OCI-LY7 (cell line): ENCODE results near the gene ZBTB9. TPM values are rescaled to one million over a fixed set of nuclear protein-coding genes. Genes with fewer than 3 reads are reported as not detected.

Experiments
- BruUV-seq: library from RNA; stranded (reverse); fragments of 400-500 nt; replicated peaks from 2 replicates; lab custom pipeline; 2021; lab: Mats Ljungman, UMichigan
- CTCF ChIA-PET: fragments of 300-600 bp; sonication (Branson Sonifier 250); formaldehyde crosslinking; loops from one replicate; lab custom pipeline; 2022; ENCODE audit warnings: antibody characterized with exemption; ENCODE audit not compliant: unreplicated experiment; lab: Charles Lee
- POLR2A ChIA-PET: fragments of 300-600 bp; sonication (Branson Sonifier 250); formaldehyde crosslinking; loops from one replicate; lab custom pipeline; 2022; ENCODE audit warnings: antibody characterized with exemption; lab: Charles Lee
- DNase-seq: peaks from one replicate; pipeline ENCODE4 v3.0.0-alpha.2; 2015; ENCODE audit warnings: low spot score
- H2AFZ ChIP-seq: fragments of 200-600 bp; sonication (generic), shearing (Covaris generic); 2 replicates; pipeline ENCODE4 v1.6.1; 2014; ENCODE audit warnings: mild to moderate bottlenecking, antibody characterized with exemption, low read length, moderate library complexity
- H3K27ac ChIP-seq: fragments of 200-600 bp; sonication (generic); 2 replicates; pipeline ENCODE4 v1.5.1; 2014; ENCODE audit warnings: mixed run types, low read depth, mild to moderate bottlenecking, moderate library complexity, low read length, inconsistent platforms; ENCODE audit not compliant: poor library complexity, severe bottlenecking
- H3K36me3 ChIP-seq: fragments of 200-600 bp; sonication (generic); 2 replicates; pipeline ENCODE4 v1.6.1; 2014; ENCODE audit warnings: mild to moderate bottlenecking, antibody characterized with exemption, low read length, moderate library complexity, mixed read lengths; ENCODE audit not compliant: insufficient read depth
- H3K4me1 ChIP-seq: fragments of 200-600 bp; sonication (generic); 2 replicates; pipeline ENCODE4 v1.5.1; 2014; ENCODE audit warnings: mild to moderate bottlenecking, low read length; ENCODE audit not compliant: insufficient read depth, poor library complexity, severe bottlenecking
- H3K4me2 ChIP-seq: fragments of 200-600 bp; sonication (generic); 2 replicates; pipeline ENCODE4 v1.6.1; 2014; ENCODE audit warnings: mild to moderate bottlenecking, low read length
- H3K4me3 ChIP-seq: fragments of 200-600 bp; sonication (generic); 2 replicates; pipeline ENCODE4 v1.5.1; 2014; ENCODE audit warnings: mild to moderate bottlenecking, low read depth, low read length; ENCODE audit not compliant: poor library complexity, severe bottlenecking
- H3K79me2 ChIP-seq: fragments of 200-600 bp; sonication (generic); 2 replicates; pipeline ENCODE4 v1.6.1; 2016; ENCODE audit warnings: low read depth, mild to moderate bottlenecking, low read length, moderate library complexity, mixed read lengths; ENCODE audit not compliant: insufficient read depth
- H3K9me2 ChIP-seq: fragments of 200-600 bp; sonication (generic); 2 replicates; pipeline ENCODE4 v1.6.1; 2016; ENCODE audit warnings: mild to moderate bottlenecking, low read length, mixed read lengths; ENCODE audit not compliant: insufficient read depth
- H3K9me3 ChIP-seq: fragments of 200-600 bp; sonication (generic); 2 replicates; pipeline ENCODE4 v1.6.1; 2014; ENCODE audit warnings: mild to moderate bottlenecking, mixed run types, low read length, mixed read lengths
- H4K20me1 ChIP-seq: fragments of 200-600 bp; sonication (generic); 2 replicates; pipeline ENCODE4 v1.6.1; 2014; ENCODE audit warnings: mild to moderate bottlenecking, antibody characterized with exemption, low read length, moderate library complexity, mixed read lengths; ENCODE audit not compliant: insufficient read depth
- CTCF ChIP-seq: fragments of 200-600 bp; sonication (generic); conservative IDR thresholded peaks from 2 replicates; pipeline ENCODE4 v1.5.1; 2014; ENCODE audit warnings: mild to moderate bottlenecking, antibody characterized with exemption, low read length, moderate library complexity, mixed read lengths
- EZH2phosphoT487 ChIP-seq: fragments of 200-600 bp; sonication (generic); IDR thresholded peaks from 2 replicates; pipeline ENCODE4 v1.6.1; 2018; ENCODE audit warnings: low read depth, borderline replicate concordance, mild to moderate bottlenecking, mixed run types, antibody characterized with exemption, low read length, moderate library complexity, mixed read lengths
- intact Hi-C: fragments of 100-400 bp; cut with micrococcal nuclease; formaldehyde crosslinking; loops from one replicate; pipeline ENCODE4 v1.10.0; 2022; ENCODE audit not compliant: unreplicated experiment
- total RNA-seq, 2 experiments: library from RNA; depleted of rRNA in 1 of 2; stranded (reverse); fragments of >200 nt in 1 of 2; shearing (Covaris generic) in 1 of 2; gene quantifications; 2 replicates each; pipeline ENCODE4 v1.2.3, GENCODE V29; 2014 to 2022

Gene ZBTB9
- total RNA-seq, 2 experiments from 2014 or later, result 6.8 to 7.7 TPM

- ChIA-PET CTCF (no interaction called here), POLR2A (interaction anchor here (0.6 kb wide), 2 partner anchors 590 to 1676 kb away, joined by 4 to 7 read pairs; no protein-coding TSS in a partner anchor)
- BruUV-seq, result no TSS peak
- no peak overlapping the region for H3K4me2 ChIP-seq
- H3K79me2 ChIP-seq, result no peaks in the 10 kb centered on the region
- no peak overlapping the region for H3K4me3 ChIP-seq
- H3K36me3 ChIP-seq, result peaks cover 80% of the 10 kb centered on the region
- H3K9me2 ChIP-seq, result no peaks in the 10 kb centered on the region
- intact Hi-C loops, result no loop called here
- H3K4me1 ChIP-seq, result no peaks in the 10 kb centered on the region
- no peak overlapping the region for H3K27ac ChIP-seq
- H4K20me1 ChIP-seq, result no peaks in the 10 kb centered on the region
- H2AFZ ChIP-seq, result no peak overlapping the region
- no peak for DNase-seq
- no peaks in the 10 kb centered on the region for H3K9me3 ChIP-seq
- TF ChIP-seq EZH2phosphoT487, result no peak
- no peak for TF ChIP-seq CTCF
These were observed 8.0 kb upstream of the ZBTB9 start for GRCh38 chr6:33446356-33446755.

GRCh38 chr6:33450434-33450833 is 3.9 kb upstream of the ZBTB9 start:
- H3K27ac ChIP-seq, result no peak overlapping the region
- POLR2A ChIA-PET, result interaction anchor here (0.6 to 0.7 kb wide), 2 partner anchors 18 to 51 kb away, joined by 3 to 5 read pairs; no protein-coding TSS in a partner anchor

More at GRCh38 chr6:33450434-33450833, 3.9 kb upstream of the ZBTB9 start:
- no peak overlapping the region for H3K4me3 ChIP-seq
- CTCF ChIA-PET, result no interaction called here
- H2AFZ ChIP-seq, result no peak overlapping the region
- peaks cover 18% of the 10 kb centered on the region; the same call in 1 of the 2 replicates for H3K79me2 ChIP-seq
- no peaks in the 10 kb centered on the region for H3K9me3 ChIP-seq
- H4K20me1 ChIP-seq, result no peaks in the 10 kb centered on the region
- peaks cover 18% of the 10 kb centered on the region for H3K4me1 ChIP-seq
- H3K36me3 ChIP-seq, result peaks cover 45% of the 10 kb centered on the region; the same call in 1 of the 2 replicates
- TF ChIP-seq EZH2phosphoT487 (no peak), CTCF (no peak)
- DNase-seq, result no peak
- no peak overlapping the region for H3K4me2 ChIP-seq
- no TSS peak for BruUV-seq
- intact Hi-C loops, result no loop called here
- no peaks in the 10 kb centered on the region for H3K9me2 ChIP-seq
